Skeletal muscle cell (primary cell): ENCODE measurements around the gene CCDC194.

ENCODE experiments used
- DNase-seq: peaks from one replicate; pipeline ENCODE4 v3.0.0-alpha.2; 2010; ENCODE audit warnings: low read depth
- H3K4me3 ChIP-seq: 2 replicates; pipeline ENCODE4 v1.5.1; 2011; ENCODE audit warnings: low read depth, mild to moderate bottlenecking, control low read depth, low read length, moderate library complexity

The CCDC194 gene

DNA sequence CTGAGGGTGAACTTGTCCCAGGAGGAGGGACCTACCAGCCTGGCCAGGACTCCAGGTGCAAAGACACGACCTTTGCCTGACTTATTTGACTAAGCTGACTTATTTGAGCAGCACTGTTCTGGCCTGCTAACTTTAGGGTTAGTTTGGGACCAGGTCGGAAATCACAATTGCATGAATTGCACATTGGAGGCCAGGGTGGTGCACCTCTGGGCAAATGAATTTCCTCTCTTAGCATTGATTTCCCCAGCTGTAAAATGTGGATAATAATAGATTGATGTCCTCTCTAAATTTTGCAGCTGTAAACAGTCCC lies 12.8 kb upstream of the CCDC194 start:
- no peak for DNase-seq
- no peak overlapping the region for H3K4me3 ChIP-seq

DNA sequence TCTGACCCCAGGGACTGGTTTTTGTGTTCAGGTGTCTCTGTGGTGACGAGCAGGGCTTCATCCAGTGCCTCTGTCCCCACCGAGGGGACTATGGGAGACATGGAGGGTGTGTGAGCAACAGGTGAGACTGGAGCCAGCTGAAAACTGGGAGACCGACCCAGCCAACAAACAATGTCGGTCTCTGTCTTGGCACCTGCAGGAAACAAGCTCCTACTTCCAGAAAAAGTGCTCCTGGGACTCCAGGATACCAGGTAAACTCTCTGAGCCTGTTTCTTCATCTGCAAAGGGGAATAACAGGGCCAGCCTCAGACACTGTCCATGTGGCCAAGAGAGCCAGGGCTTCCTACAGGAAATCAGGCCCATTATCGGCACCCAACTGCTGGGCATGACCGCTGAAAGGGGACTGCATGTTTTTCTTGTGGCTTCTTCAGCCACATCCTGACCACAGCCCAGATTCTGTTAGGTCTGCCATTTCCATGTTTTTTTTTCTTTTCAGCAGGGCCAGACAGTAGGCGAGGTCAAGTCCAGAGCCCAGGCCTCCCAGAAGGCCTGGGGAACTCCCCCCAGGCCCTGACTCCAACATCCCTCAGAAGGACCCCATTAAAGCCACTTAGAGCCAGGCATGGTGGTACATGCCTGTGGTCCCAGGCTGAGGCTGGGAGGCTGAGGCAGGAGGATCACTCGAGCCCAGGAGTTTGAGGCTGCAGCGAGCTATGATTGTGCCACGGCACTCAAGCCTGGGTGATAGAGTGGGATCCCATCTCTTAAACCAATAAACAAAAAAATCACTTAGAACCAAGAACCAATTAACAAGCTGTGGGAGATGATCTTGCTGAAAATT lies 12.3 kb upstream of the CCDC194 start:
- H3K4me3 ChIP-seq: no peak overlapping the region
- DNase-seq: peak; percentile 10

DNA sequence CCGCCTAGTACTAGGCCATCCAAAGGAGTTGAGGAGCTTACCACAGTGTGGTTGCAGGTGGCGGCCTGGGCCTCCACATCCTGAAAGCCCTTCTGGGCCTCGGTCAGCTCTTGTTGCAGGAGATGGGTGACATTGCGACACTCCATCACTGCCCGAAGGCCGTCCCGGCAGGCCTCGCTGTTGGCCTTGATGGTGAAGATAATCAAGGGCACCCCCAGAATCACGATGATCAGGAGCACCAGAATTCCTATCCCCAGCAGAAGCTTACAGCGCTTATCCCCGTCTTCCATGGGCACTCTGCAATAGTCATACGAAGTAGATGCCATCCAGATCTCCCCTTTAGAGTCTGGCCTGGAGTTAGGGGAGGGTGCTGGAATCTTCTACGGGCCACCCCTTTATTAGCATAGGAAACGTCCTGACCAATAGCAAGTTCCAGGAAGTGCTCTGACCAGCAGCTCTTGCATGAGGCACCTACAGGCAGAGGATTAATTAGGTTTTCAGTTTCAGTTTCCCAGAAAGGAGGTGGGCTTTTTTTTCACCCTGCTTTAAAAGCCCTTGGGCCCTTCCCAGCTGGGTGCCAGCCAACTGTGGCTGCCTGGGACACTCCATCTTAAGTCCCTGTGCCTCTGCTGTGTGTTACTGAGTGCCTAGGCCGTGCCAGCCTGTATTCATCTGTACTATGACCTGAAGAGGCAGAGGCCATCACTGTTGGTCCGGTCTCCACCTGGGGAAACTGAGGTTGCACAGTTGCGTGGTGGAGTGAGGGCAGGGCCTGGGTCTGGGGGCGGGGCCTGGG lies 11.5 kb upstream of the CCDC194 start, which contains the start of gene BST2:
BST2 (minus strand) TSS at position 381 of the 796 bp plus-strand sequence; CDS start at position 326, 55 bp downstream.
- H3K4me3 ChIP-seq: no peak within 1 kb of the TSS
- no peak for DNase-seq

DNA sequence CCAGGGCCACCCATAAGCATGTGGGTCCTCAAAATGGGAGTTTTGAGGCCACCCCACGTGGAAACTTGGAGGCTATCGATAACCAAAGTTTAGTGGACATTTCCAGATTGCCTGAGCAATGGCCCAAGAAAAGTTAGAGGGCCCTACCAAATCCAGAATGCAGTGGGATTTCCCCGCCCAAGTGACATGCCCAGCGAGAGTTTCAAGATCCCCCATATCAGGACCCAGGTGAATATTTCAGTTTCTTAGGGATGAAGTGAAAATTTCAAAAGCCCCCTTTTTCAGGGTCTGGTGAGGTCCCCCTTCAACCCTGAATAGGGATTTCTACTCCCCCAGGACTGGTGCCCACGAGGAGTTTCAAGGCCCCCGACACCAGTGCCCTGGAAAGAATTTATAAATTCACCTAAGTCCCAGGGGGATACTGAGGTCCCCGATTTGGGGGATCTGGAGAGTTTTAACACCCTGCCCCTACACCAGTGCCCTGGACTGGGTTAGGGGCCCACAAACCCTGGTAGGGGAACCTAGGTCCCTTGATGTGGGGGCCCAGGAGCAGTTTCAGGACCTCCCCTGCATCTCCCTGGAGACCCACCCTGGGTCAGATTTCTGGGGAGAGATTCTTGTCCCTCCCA lies 10.7 kb upstream of the CCDC194 start:
- H3K4me3 ChIP-seq: no peak overlapping the region
- DNase-seq: no peak

DNA sequence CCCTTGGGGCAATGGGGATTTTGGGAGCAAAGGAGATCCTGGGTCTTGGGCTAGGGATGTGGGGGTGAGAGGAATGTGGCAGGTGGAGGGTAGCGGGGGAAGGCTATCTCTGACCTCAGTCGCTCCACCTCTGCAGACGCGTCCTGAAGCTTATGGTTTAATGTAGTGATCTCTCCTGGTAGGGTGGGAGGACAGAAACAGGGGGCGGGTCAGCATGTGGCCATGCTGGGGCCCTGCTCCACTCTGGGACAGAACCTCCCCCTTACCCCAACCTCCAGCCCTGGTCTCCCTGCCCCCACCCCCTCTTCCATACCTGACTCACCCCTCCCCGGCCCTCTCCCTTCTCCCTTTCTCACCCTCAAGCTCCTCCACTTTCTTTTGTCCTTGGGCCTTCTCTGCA lies 10.0 kb upstream of the CCDC194 start:
- no peak for DNase-seq

DNA sequence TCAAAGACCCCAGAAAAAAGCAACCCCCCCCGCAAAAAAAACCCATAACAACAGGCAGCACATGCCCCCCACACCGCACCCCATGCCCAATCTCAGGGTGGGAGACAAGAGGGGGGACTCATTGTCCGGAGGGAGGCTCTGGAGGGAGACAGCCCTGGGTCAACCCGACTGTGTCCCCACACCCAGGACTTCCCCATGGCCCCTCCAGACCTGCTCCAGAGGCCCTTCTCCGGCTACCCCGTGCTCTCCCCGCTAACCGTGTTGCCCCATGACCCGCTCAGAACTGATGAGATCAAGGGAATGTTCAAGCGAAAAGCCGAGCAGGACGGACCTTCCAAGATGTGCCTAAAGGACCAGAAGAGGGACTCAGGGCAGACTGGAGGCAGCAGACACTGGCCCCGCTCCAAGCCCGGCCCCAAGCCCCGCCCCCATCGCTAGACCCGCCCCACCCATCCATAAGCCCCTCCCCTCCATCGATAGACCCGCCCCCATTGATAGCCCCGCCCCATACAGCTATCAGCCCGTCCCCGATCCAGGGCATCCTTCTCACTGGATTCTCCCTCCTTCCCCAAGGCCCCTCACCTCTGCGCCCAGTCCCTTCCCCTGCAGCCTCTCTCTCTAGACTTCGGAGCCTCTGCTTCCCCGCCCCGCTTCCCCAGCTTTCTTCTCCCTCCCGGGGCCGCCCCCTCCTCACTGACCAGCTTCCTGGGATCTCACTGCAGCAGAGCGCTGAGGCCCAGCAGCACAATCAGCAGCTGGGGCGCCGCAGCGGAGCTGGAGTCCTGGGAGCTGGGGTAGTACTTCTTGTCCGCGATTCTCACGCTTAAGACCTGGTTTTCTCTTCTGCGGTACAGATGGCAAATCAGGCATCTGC lies 9.2 kb upstream of the CCDC194 start:
- peak overlapping the region; percentile 5 for H3K4me3 ChIP-seq
- no peak for DNase-seq

More for the DNA sequence above, 10.0 kb upstream of the CCDC194 start:
- H3K4me3 ChIP-seq: no peak overlapping the region

DNA sequence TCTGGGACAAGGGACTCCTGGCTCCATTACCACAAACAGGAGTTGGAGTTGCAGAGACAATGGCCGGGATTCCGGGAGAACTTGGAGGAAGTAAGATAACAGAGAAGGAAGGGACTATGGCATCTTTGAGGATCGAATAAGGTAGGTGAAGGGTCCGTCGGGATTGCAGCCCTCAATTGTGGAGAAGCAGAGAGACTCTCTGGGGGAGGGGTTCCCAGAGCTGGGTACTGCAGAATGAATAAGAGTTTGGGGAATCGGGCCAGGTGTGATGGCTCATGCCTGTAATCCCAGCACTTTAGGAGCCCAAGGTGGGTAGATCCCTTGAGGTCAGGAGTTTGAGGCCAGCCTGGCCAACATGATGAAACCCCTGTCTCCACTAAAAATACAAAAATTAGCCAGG lies 7.6 kb upstream of the CCDC194 start:
- no peak overlapping the region for H3K4me3 ChIP-seq
- no peak for DNase-seq

DNA sequence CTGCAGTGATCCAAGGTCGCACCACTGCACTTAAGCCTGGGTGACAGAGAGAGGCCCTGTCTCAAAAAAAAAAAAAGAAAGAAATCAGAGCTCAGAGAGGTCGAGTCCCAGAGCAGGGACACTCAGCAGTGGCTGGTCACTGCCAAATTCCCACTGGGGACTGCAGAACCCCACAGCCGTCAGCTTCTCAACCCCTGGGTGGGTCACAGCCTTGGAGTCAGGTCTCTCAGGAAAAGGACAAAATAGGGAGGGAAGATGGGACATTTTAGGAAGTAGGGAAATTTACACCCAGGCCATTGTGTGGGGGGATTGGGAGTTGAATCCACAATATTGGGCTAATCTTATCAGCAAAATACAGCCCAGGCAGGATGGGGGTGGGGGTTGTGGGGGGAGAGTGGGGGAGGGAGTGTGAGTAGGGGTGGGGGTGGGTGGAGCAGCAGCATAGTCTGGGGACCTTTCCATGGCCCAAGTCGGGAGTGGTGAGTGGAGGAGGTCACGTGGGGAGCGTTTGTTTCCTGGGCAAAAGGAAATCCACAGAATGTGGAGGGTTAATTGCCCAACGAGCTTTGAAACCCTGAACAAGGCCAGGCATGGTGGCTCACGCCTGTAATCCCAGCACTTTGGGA lies 5.0 kb upstream of the CCDC194 start:
- DNase-seq: no peak
- H3K4me3 ChIP-seq: no peak overlapping the region

DNA sequence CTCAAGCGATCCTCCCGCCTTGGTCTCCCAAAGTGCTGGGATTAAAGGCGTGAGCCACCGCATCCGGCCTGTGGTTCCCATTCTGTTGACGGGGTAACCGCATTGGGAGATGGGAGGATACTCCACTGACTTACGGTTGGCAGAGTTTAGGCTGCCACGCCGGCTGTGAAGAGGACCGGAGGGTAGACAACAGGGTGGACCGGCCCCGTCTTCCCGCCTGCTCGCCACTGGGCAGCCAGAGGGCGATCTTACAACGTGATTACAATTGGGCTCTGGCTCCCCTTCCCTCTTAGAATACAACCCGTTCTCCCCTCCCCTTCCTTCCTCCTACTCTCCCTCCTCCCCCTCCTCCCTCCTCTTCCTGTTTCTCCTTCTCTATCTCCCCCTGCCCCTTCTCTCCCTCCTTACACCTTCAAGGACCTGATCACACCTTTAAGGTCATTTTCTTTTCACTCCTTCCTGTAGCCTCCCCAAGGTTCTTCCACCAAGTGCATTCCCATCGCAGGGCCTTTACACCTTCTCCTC lies 957 bp upstream of the CCDC194 start:
- DNase-seq: no peak
- H3K4me3 ChIP-seq: no peak overlapping the region

DNA sequence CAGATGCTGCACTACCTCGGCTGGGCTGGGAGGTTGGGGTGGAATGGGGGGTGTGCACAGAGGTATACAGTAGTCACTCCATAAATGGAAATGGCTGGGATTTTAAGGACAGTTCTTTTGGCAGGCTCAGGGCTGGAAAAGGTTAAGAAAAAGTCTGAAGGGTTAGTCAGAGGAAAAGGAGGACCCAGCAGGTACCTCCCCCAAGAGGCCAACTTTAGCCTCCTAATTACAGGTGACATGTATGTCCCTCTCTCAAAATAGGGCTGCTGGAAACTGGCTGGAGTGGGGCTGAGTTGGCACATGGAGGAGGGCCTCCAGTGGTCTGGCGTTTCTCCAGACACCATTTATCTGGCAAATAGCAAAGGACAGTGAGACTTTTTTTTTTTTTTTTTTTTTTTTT lies 994 bp downstream of the CCDC194 start:
- DNase-seq: no peak

DNA sequence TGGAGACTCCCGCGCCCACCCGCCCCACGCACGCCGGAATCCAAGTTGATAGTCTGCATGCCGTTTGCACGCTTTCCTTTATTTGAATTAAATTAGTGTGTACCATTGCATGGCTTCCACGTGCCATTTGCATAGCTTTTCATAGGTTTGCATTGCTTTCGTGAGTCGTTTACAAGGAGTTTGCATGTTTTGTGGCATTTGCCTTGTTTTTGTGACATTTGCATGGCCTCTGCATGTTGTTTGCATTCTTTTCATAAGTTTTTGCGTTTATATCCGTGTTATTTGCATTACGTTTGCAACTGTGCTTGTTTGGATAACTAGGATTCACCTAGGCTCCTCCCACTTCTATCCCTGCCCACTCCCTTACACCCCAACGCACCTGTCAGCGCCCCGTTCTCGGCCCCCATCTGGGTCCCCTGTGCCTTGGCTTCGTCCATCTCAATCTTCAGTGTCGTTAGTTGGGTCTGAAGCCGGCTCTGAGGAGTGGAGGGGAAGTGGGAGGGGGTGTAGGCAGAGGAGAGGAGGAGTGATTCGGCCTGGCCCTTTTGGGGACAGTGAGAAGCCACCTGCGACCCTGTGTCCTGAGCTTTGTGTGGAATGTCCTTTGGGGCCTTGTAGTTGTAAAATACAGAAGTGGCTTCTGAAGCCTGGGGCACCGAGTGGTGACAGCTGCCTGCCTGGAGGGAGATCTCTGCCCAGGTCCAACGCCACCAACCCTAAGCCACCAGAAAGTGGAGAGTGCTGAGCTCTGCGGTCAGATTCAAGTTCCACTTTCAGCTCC lies 2.4 kb downstream of the CCDC194 start:
- DNase-seq: no peak
- peak overlapping the region; percentile 39 for H3K4me3 ChIP-seq

More for the DNA sequence above, 994 bp downstream of the CCDC194 start:
- H3K4me3 ChIP-seq: no peak overlapping the region

DNA sequence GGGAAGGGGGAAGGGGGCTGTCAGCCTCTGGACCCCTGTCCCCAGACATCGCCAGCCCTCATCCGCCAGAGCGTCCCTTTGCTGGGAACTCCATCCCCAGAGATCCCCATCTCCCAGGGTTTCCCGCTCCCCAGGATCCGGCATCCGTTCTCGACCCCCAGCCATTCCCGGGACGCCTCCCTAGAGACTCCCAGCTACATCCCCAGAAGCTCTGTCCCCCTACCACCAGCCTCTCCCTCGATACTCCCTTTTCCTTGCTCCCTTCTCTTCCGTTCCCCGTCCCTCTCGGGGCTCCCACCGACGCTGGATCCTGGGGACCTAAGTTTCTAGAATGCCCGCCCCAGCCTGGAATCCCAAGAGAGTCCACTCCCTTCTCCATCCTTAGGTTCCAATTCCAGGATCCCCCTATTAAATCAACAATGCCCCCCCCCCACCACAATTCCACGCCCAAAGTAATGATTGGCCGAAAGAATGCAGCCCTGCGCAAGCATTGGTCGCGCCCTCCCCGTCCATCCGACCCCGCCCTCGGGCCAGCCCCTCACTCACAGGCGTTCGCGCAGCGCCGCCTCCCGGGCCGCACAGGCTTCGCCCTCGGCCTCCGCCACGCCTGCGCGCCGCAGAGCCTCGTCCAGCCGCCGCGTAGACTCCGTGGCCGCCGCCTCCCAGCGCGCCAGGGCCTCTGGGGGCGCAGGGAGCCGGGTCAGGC lies 3.2 kb downstream of the CCDC194 start:
- DNase-seq: peak; percentile 62
- H3K4me3 ChIP-seq: peak overlapping the region; percentile 63

DNA sequence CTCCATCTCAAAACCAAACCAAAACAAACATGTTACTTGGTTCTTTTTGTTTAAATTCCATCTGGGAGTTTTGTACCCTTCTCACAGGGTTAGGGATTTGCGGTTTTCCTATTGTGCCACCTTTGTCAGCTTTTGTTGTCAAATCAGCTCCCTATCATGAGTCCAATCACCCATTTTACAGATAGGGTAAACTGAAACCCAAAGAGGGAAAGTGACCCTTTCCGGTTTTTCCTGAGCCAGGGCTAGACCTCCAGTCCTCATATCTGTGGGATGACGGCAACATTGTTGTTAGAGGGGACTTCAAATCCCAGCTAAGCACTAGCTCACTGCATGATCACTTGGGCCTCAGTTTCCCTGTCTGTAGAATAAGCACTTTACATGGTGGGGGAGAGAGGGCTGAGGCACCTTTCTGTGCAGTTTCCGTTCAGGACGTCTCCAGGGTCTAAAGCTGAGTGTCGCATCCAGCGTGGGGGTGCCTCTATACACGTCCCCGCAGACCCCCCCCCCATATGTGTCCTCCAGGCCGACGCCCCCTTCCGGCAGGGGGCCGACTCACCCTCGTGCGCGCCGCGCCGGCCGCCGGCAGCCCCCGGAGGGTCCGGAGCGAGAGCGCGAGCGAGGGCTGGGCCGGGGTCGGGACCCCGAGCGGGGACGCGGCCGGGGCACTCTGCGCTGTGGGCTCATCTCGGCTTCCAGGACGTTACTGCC lies 3.9 kb downstream of the CCDC194 start:
- no peak for DNase-seq
- peak overlapping the region; percentile 63 for H3K4me3 ChIP-seq

DNA sequence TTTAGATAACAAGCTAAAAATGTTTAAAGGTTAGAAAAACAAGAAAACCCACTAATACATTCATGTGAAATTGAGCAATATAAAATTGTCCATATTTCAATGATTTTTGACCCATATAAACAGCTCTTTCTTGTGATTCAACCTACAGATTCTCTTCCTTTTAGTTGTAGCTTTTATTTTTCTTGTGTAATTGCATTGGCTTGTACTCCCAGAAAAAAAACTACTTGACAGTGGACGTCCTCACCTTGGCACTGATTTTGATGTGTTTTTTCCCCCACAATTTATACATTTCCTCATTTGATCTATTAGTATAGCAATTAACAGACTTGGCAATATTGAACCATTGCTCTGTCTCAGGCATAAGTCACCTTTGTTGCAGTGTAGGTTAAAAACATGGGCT lies 4.7 kb downstream of the CCDC194 start:
- H3K4me3 ChIP-seq: no peak overlapping the region
- DNase-seq: no peak

DNA sequence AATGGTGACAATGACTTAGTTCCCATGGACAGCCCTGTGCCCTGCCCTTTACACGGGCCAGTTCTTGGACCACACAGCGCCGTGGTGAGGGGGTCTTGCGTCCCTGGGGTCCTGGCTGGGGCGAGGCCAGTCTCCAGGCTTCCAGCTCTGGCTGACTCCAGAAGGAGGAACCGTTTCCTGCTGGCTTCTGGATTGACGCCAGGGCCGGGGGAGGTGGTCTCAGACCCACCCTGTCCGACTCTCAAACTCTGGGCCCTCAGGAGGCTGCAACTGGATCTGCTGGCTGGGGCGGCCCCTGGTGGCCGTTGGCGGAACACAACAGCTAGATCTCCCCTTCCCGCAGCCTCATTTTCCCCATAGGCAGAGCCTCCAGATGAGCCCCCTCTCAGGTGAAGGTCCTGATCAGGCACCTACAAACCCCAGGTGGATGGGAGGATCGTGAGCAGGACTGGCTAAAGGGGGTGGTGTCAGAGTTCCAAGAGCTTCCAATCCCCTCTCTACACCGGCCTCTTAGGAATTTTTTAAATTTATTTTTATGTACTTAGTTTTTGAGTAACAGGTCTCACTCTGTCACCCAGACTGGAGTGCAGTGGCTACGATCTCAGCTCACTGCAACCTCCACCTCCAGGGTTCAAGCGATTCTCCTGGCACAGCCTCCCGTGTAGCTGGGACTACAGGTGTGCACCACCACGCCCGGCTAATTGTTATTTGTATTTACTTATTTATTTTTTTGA lies 8.0 kb downstream of the CCDC194 start:
- no peak for DNase-seq
- H3K4me3 ChIP-seq: no peak overlapping the region

DNA sequence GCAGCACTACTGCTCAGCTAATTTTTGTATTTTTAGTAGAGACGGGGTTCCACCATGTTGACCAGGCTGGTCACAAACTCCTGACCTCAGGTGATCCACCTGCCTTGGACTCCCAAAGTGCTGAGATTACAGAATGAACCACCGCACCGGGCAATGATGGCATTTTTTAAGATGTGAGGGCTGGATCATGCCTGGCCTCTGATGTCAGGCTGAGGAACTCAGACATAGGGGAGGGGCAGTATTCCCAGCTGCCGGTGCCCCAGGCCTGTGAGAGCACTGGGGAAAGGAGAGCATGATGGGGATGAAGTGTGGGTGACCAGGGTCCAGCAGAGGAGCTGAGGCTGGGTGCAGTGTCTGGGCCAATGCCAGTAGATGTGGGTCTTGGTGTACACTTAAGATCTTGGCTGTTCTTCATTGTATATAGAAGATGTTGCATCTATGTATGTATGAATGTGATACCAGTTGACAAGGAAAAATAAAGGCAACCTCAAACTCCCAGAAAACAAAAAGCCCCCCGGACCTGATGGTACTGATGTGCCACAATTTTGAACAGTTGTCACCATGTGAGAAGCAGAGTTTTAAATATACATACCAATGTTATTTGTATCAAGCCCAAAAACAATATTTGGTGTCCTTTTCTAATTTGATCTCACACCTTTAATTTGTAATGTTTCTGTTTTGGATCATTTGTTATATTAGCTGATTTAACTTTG lies 13.4 kb downstream of the CCDC194 start:
- no peak for DNase-seq
- H3K4me3 ChIP-seq: no peak overlapping the region
